Right lobe of liver (tissue), 6 donors: ENCODE data around the gene INIP. TPM values are rescaled to one million over a fixed set of nuclear protein-coding genes. Genes with fewer than 3 reads are reported as not detected.

Experiments used
- ATAC-seq, 4 donors: fragments of 200-7000 bp; cut with Tn5 transposase; one replicate each; pipeline ENCODE4 v1.9.1; 2020; ENCODE audit warnings: mild to moderate bottlenecking in 4 of 4, moderate library complexity in 4 of 4
- DNase-seq, 3 donors: peaks; one replicate each; pipeline ENCODE4 v3.0.0-alpha.2; 2020
- H3K27ac ChIP-seq, 3 donors: fragments of 200-600 bp; one replicate each; pipeline ENCODE4 v1.8.0; 2022
- H3K27me3 ChIP-seq, 2 donors: fragments of 200-600 bp; one replicate each; pipeline ENCODE4 v1.8.0; 2022
- H3K36me3 ChIP-seq, 4 donors: fragments of 200-600 bp; sonication (generic) in 1 of 4; one replicate each; pipeline versions ENCODE4 v1.5.1 to v1.8.0; 2017 to 2022; ENCODE audit warnings: control low read depth in 1 of 4
- H3K4me1 ChIP-seq, 4 donors: fragments of 200-600 bp; sonication (generic) in 1 of 4; one replicate each; pipeline versions ENCODE4 v1.5.1 to v1.8.0; 2017 to 2022; ENCODE audit warnings: control low read depth in 1 of 4
- H3K4me3 ChIP-seq, 3 donors: fragments of 200-600 bp; one replicate each; pipeline ENCODE4 v1.8.0; 2022
- H3K9me3 ChIP-seq, 4 donors: fragments of 200-600 bp; sonication (generic) in 1 of 4; one replicate each; pipeline versions ENCODE4 v1.5.1 to v1.8.0; 2017 to 2022; ENCODE audit warnings: control low read depth in 1 of 4
- POLR2A ChIP-seq: fragments of 450-650 bp; IDR thresholded peaks from one replicate; pipeline ENCODE4 v1.6.1; 2017; ENCODE audit warnings: antibody characterized with exemption, mild to moderate bottlenecking
- WGBS: methylation state at CpG from one replicate; pipeline ENCODE4 v1.1.6; 2018; ENCODE audit warnings: low coverage, low lambda C conversion rate; ENCODE audit not compliant: insufficient coverage; ENCODE audit errors: missing lambda C conversion rate; 5-methylcytosine and 5-hydroxymethylcytosine counted together
- intact Hi-C, 2 donors: fragments of 100-400 bp; cut with DNase I; formaldehyde crosslinking; loops; one replicate each; pipeline versions ENCODE4 v1.11.2 to v1.14.1; 2022
- total RNA-seq, 6 experiments: library from RNA; depleted of rRNA in 2 of 6; stranded (reverse); fragments of >200 nt in 2 of 6; fragmentation: NEBNext Ultra II Directional in 3 of 6; extraction: Animal tissue kit (Norgen Biotek cat#: 25700) in 3 of 6; gene quantifications; one replicate each; pipeline versions ENCODE4 v1.1.0 to v1.2.4, GENCODE V29; 2016 to 2023
- TF ChIP-seq, protein P1 (sequence below), 4 donors: fragments of 200-600 bp in 3 of 4; fragments of 450-650 bp in 1 of 4; IDR thresholded peaks; one replicate each; pipeline versions ENCODE4 v1.5.1 to v1.8.0; 2016 to 2022; ENCODE audit warnings: antibody characterized with exemption in 4 of 4, mild to moderate bottlenecking in 2 of 4
- donor health status: DM: no; HTN: yes; CAD: no.
- donor health status: DM: no; HTN: no; CAD: no.
- donor health status: DM: no; HTN: no; CAD: no.
- donor health status: DM: no; HTN: yes; CAD: no.
- donor health status: DM: no; HTN: yes; CAD: no.

INIP gene
- total RNA-seq, 6 experiments from 2014 or later, result 8.2 to 15.5 (median 11.1) TPM

DNA sequence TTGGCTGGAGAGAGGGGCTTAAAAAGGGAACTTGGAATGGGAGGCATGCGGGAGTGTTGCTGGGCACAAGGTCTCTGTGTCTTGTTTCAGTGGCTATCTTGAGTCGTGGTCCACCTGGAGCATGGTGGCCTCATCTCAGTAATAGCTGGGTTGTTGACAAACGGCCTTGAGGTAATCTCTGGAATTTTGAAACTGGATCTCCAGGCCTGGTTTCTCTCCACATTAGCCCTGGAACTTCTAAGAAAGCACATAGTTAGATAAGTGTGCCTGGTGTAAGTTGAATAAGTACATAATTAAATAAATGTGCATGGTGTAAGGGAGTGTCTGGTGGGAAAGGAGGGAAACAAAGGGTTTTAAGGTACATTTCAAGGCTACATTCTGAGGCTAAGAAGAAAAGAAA is 62.2 kb downstream of the INIP start:
- WGBS, result 73% methylated on average over 3 of the region's 3 CpGs
- no peak for TF ChIP-seq POLR2A
- TF ChIP-seq, protein P1, sequence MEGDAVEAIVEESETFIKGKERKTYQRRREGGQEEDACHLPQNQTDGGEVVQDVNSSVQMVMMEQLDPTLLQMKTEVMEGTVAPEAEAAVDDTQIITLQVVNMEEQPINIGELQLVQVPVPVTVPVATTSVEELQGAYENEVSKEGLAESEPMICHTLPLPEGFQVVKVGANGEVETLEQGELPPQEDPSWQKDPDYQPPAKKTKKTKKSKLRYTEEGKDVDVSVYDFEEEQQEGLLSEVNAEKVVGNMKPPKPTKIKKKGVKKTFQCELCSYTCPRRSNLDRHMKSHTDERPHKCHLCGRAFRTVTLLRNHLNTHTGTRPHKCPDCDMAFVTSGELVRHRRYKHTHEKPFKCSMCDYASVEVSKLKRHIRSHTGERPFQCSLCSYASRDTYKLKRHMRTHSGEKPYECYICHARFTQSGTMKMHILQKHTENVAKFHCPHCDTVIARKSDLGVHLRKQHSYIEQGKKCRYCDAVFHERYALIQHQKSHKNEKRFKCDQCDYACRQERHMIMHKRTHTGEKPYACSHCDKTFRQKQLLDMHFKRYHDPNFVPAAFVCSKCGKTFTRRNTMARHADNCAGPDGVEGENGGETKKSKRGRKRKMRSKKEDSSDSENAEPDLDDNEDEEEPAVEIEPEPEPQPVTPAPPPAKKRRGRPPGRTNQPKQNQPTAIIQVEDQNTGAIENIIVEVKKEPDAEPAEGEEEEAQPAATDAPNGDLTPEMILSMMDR (IDR thresholded peaks at IDR 0.05), result no peak
- intact Hi-C loops, result no loop called here
- ATAC-seq (no peak), DNase-seq (no peak)
- Histone ChIP-seq H3K27me3 (no peaks in the 10 kb centered on the region), H3K27ac (no peak overlapping the region), H3K36me3 (no peaks in the 10 kb centered on the region), H3K4me3 (no peak overlapping the region), H3K4me1 (no peaks in the 10 kb centered on the region), H3K9me3 (no peaks in the 10 kb centered on the region)

DNA sequence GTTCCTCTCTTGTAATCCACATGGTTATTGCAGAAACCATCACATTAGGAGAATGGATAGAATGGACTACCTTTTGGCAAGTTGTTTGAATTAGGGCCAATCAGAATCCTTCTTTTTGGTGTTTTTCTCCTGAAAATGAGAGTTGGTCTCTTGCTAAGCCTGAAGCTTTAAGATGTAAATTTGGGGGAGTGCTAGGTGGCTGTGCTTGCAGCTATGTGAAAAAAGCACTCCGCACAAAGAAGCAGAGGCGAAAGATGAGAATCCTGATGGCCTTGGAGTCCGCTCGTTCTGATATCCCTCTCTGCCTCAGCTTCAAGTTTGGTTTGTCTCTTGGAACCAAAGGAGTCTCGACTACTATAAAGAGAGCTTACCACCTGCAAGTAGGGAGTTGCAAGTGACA is 63.6 kb downstream of the INIP start:
- TF ChIP-seq, protein P1 (IDR thresholded peaks at IDR 0.05), result no peak
- no peak for TF ChIP-seq POLR2A
- ATAC-seq (no peak), DNase-seq (no peak)
- H3K4me3 ChIP-seq, result no peak overlapping the region
- WGBS, result 84% methylated on average over 5 of the region's 5 CpGs
- H3K36me3 ChIP-seq, result no peaks in the 10 kb centered on the region
- no peak overlapping the region for H3K27ac ChIP-seq
- intact Hi-C loops, result no loop called here
- H3K27me3 ChIP-seq, result no peaks in the 10 kb centered on the region
- no peaks in the 10 kb centered on the region for H3K9me3 ChIP-seq
- no peaks in the 10 kb centered on the region for H3K4me1 ChIP-seq

DNA sequence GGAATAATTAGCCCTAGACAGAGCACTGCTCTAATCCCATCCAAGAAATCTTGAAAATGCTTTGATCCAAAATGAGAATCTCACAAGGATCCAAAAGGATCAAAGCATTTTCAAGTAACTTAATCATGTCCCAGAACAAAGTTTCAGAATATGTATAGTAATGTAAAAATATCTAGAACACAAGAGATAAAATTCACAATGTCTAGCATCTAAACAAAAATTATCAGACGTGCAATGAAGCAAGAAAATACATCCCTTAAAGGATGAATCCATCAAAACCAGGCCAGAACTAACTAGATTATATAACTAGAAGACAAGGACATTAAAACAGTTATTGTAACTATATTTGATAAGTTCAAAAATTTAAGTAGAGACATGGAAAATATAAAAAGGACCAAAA is 69.3 kb downstream of the INIP start:
- Histone ChIP-seq H3K36me3 (no peaks in the 10 kb centered on the region), H3K27me3 (no peaks in the 10 kb centered on the region), H3K27ac (no peak overlapping the region), H3K9me3 (no peaks in the 10 kb centered on the region), H3K4me3 (no peak overlapping the region), H3K4me1 (no peaks in the 10 kb centered on the region)
- ATAC-seq, result no peak
- intact Hi-C loops, result no loop called here
- no peak for DNase-seq
- 89% methylated on average over 1 of the region's 1 CpG for WGBS
- TF ChIP-seq POLR2A, result no peak
- TF ChIP-seq, protein P1 (IDR thresholded peaks at IDR 0.05), result no peak

DNA sequence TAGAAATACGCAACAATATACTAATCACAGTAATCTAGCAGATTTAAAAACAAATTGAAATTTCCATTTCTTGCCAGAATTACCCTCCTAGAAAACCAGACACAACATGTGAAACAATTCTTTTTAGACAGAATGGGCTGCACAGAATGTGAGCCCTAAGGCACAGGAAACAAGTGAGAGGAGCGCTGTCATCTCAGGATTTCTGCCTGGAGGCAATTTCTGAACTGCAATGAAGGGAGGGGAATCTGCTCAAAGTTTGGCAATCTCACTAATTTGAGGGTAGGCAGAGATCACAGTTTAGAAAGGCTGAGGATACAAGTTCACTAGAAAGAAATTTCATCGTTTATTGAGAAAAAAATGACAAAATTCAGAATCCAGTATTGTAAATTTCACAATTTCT is 70.3 kb downstream of the INIP start:
- Histone ChIP-seq H3K9me3 (no peaks in the 10 kb centered on the region), H3K4me1 (no peaks in the 10 kb centered on the region), H3K4me3 (no peak overlapping the region), H3K27me3 (no peaks in the 10 kb centered on the region), H3K36me3 (no peaks in the 10 kb centered on the region), H3K27ac (no peak overlapping the region)
- WGBS, result 97% methylated on average over 2 of the region's 3 CpGs
- TF ChIP-seq, protein P1 (IDR thresholded peaks at IDR 0.05), result no peak
- TF ChIP-seq POLR2A, result no peak
- DNase-seq, result no peak
- no peak for ATAC-seq
- intact Hi-C loops, result no loop called here

DNA sequence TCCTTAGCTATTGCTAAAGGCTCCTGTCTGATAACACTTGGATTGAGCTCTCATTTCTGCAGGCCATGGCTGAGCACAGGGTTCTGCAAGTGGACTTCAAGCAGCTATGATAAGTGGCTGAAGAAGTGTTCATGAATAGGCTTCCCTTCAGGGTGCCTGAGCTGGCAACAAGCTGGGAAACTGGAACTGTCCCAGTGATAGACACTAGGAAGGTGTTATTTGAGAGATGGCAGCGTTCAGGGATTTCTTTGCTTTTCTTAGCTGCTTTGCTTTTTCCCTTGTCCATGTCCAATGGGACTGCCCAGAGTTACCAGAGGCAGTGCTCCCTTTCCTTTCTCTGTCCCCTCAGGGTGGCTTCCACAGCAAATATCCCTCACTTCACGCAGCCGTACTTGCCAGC is 75.8 kb downstream of the INIP start:
- no peak overlapping the region for H3K4me3 ChIP-seq
- ATAC-seq (no peak), DNase-seq (no peak)
- H3K27ac ChIP-seq, result no peak overlapping the region
- WGBS, result 91% methylated on average over 2 of the region's 3 CpGs
- H3K27me3 ChIP-seq, result no peaks in the 10 kb centered on the region
- no peaks in the 10 kb centered on the region for H3K9me3 ChIP-seq
- H3K36me3 ChIP-seq, result no peaks in the 10 kb centered on the region
- intact Hi-C loops, result no loop called here
- H3K4me1 ChIP-seq, result no peaks in the 10 kb centered on the region
- TF ChIP-seq POLR2A, result no peak
- TF ChIP-seq, protein P1 (IDR thresholded peaks at IDR 0.05), result no peak
